Type B pancreatic cell (in vitro differentiated cells): Measurements from ENCODE around the gene PIGQ. TPM values are rescaled to one million over a fixed set of nuclear protein-coding genes. Genes with fewer than 3 reads are reported as not detected.
A peak's percentile ranks its signal among the peaks of the same experiment; 100 is the strongest.

Experiments used
- DNase-seq: peaks from one replicate; pipeline ENCODE4 v3.0.0; 2021; ENCODE audit warnings: mixed read lengths; ENCODE audit not compliant: unreplicated experiment; ENCODE audit errors: extremely low spot score
- H3K27ac Mint-ChIP-seq: 2 replicates; pipeline ENCODE4 v1.8.0; 2021; ENCODE audit warnings: mild to moderate bottlenecking, mixed read lengths
- H3K27me3 Mint-ChIP-seq: 2 replicates; pipeline ENCODE4 v1.8.0; 2021; ENCODE audit warnings: mixed read lengths
- H3K36me3 Mint-ChIP-seq: 2 replicates; pipeline ENCODE4 v1.8.0; 2021; ENCODE audit warnings: mixed read lengths
- H3K4me1 Mint-ChIP-seq: one replicate; pipeline ENCODE4 v1.8.0; 2021; ENCODE audit warnings: mixed read lengths; ENCODE audit not compliant: unreplicated experiment
- H3K4me3 Mint-ChIP-seq: 2 replicates; pipeline ENCODE4 v1.8.0; 2021; ENCODE audit warnings: mild to moderate bottlenecking, mixed read lengths
- H3K9me3 Mint-ChIP-seq: 2 replicates; pipeline ENCODE4 v1.8.0; 2021; ENCODE audit warnings: mixed read lengths
- total RNA-seq: library from RNA; stranded (reverse); gene quantifications from 2 replicates; pipeline ENCODE4 v1.2.1, GENCODE V29; 2021; ENCODE audit warnings: low replicate concordance
- TF ChIP-seq, protein P1 (sequence below): fragments of 200-600 bp; sonication (generic); conservative IDR thresholded peaks from 2 replicates; pipeline ENCODE4 v1.5.0; 2021; ENCODE audit warnings: antibody characterized with exemption, mild to moderate bottlenecking

The PIGQ gene
- total RNA-seq, 1 donor from 2014 or later = 83.5 TPM

DNA sequence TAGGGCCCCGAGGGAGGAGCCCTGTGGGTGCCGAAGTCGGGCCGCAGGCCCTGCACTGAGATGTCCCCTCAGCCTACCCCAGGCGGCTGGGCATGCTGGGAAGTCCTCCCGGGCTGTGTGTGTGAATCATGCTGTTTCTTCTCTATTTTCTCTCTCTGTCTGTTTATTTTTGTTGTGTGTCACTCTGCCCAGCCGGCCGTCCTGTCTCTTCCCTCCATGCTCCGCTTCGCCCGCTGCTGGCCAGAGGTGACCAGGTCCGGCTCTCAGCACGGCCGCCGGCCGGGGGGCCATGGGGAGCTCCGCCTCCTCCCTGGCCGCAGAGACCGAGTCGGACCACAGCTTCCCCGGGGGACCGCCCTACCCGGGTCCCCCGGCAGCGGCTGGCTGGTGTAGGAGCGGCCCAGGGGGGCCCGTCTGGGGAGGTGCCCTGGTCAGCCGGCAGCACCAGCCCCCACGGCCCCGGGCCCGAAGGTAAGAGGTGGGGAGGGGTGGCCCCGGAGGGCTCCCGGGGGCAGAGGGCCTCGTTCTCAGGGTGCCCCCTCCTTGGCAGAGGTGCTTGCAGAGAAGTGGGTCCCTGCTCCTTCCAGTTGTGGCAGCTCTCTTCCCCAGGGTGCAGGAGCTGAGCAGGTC, 29.8 kb upstream of the PIGQ start:
- H3K27me3 Mint-ChIP-seq = no peaks in the 10 kb centered on the region
- DNase-seq = no peak
- no peak overlapping the region for H3K27ac Mint-ChIP-seq

DNA sequence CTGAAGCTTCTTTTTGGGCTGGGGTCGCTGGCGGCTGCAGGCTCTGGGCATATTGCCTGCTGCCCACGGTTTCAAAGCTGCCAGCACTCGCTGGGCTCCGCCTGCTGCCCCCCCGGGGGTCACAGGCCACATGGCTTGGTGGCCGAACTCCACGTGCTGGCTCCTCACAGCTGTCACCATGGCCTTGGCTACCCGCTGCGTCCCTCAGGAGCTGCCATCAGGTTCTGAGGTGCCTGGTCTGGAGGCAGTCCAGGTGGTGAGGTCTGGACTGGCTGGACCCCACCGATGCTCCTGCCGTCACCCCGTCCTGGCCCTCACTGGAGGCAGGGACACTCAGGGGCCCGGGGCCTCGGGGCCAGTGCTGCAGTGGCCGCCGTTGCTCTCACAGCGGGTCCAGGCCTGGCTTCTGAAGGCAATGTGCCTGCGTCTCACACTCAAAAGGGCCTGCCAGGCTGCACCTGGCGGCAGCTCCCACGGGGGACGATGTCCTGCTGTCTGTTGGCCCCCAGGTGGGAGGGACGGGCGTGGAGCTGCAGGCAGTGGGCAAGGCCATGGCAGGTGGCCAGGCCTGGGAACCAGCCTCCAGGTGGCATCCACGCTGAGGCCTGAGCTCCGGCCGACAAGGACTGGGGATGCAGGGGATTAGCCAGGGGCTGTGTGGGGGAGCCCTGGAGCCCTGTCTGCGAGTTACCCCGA, 29.0 kb upstream of the PIGQ start:
- Mint-ChIP-seq H3K27ac (no peak overlapping the region), H3K4me1 (no peaks in the 10 kb centered on the region), H3K9me3 (no peaks in the 10 kb centered on the region), H3K27me3 (no peaks in the 10 kb centered on the region), H3K36me3 (no peaks in the 10 kb centered on the region), H3K4me3 (no peak overlapping the region)
- DNase-seq = no peak
- TF ChIP-seq, protein P1, sequence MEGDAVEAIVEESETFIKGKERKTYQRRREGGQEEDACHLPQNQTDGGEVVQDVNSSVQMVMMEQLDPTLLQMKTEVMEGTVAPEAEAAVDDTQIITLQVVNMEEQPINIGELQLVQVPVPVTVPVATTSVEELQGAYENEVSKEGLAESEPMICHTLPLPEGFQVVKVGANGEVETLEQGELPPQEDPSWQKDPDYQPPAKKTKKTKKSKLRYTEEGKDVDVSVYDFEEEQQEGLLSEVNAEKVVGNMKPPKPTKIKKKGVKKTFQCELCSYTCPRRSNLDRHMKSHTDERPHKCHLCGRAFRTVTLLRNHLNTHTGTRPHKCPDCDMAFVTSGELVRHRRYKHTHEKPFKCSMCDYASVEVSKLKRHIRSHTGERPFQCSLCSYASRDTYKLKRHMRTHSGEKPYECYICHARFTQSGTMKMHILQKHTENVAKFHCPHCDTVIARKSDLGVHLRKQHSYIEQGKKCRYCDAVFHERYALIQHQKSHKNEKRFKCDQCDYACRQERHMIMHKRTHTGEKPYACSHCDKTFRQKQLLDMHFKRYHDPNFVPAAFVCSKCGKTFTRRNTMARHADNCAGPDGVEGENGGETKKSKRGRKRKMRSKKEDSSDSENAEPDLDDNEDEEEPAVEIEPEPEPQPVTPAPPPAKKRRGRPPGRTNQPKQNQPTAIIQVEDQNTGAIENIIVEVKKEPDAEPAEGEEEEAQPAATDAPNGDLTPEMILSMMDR = no peak

More for the DNA sequence above, 29.8 kb upstream of the PIGQ start:
- H3K36me3 Mint-ChIP-seq = no peaks in the 10 kb centered on the region
- no peaks in the 10 kb centered on the region for H3K9me3 Mint-ChIP-seq
- TF ChIP-seq, protein P1 = no peak
- H3K4me1 Mint-ChIP-seq = no peaks in the 10 kb centered on the region
- H3K4me3 Mint-ChIP-seq = no peak overlapping the region

DNA sequence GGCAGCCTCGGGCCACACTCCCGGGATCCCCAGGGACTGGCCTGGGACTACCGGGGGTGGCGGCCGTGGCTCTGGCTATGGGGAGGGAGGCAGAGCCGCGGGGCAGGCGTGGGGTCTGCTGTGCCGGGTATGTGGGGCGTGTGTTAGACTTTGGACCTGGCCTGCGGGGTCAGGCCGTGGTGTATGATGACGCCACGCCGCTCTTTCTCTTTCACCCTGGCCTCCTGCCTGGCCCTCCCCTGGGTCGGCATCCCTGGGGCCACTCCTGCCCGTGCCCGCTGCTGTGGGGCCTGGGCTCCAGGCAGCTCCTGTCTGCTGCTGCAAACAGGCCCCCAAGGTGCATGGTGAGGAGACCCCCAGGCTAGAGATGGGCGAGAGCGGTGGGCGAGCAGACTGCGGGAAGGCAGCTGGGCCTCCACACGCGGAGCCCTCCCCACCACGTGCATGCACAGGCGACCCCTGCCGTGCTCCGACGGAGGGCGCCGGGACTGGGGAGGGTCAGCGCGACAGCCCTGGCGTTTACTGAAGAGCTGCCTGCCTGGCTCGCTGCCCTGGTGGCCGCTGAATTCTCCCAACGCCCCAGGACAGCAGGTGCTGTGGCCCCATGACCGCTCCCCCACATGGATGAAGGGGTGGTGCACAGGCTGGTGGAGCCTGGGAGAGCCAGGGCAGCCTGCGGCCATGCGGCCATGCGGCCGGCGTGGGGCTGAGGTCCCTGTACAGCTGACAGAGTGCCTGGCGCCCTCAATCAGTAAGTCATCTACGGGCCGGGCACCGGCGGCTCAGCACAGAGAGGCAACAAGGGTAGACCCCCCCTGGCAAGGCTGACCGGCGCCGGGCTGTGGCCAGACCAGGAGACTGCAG, 26.2 kb upstream of the PIGQ start:
- Mint-ChIP-seq H3K9me3 (no peaks in the 10 kb centered on the region), H3K27me3 (no peaks in the 10 kb centered on the region), H3K27ac (no peak overlapping the region), H3K36me3 (no peaks in the 10 kb centered on the region), H3K4me1 (no peaks in the 10 kb centered on the region), H3K4me3 (no peak overlapping the region)
- no peak for DNase-seq
- TF ChIP-seq, protein P1 = no peak

DNA sequence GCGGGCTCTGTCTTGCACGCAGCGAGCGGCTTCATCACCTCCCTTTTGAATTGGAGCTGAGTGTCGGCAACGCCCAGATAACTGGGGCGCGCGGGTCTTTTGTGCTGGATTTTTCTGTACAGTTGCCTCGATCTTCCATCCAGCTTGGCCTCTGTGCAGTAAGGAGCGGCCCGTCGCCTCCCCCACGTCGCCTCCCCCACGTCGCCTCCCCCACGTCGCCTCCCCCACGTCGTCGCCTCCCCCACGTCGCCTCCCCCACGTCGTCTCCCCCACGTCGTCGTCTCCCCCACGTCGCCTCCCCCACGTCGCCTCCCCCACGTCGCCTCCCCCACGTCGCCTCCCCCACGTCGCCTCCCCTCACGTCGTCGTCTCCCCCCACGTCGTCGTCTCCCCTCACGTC, 25.3 kb upstream of the PIGQ start:
- H3K27ac Mint-ChIP-seq = no peak overlapping the region
- H3K9me3 Mint-ChIP-seq = no peaks in the 10 kb centered on the region
- no peak for DNase-seq
- H3K4me1 Mint-ChIP-seq = no peaks in the 10 kb centered on the region
- TF ChIP-seq, protein P1 = no peak
- no peak overlapping the region for H3K4me3 Mint-ChIP-seq
- no peaks in the 10 kb centered on the region for H3K27me3 Mint-ChIP-seq
- H3K36me3 Mint-ChIP-seq = no peaks in the 10 kb centered on the region

DNA sequence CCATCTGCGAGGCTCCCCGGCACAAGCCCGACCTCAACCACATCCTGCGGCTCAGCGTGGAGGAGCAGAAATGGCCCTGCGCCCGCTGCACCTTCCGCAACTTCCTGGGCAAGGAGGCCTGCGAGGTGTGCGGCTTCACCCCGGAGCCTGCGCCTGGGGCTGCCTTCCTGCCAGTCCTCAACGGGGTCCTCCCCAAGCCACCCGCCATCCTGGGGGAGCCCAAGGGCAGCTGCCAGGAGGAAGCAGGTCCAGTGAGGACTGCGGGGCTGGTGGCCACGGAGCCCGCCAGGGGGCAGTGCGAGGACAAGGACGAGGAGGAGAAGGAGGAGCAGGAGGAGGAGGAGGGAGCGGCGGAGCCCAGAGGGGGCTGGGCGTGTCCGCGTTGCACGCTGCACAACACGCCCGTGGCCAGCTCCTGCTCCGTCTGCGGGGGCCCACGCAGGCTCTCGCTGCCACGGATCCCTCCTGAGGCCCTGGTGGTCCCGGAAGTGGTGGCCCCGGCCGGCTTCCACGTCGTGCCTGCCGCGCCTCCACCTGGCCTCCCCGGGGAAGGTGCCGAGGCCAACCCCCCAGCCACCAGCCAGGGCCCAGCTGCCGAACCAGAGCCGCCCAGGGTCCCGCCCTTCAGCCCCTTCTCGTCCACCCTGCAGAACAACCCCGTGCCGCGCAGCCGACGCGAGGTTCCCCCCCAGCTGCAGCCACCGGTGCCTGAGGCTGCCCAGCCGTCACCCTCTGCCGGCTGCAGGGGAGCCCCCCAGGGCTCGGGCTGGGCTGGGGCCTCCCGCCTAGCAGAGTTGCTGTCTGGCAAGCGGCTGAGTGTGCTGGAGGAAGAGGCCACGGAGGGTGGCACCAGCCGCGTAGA, 22.6 kb upstream of the PIGQ start:
- Mint-ChIP-seq H3K4me1 (no peaks in the 10 kb centered on the region), H3K4me3 (no peak overlapping the region), H3K27ac (no peak overlapping the region), H3K9me3 (no peaks in the 10 kb centered on the region), H3K36me3 (no peaks in the 10 kb centered on the region), H3K27me3 (no peaks in the 10 kb centered on the region)
- peak; percentile 85 for DNase-seq
- TF ChIP-seq, protein P1 = peak; percentile 77
